Stimulated activated naive CD8-positive, alpha-beta T cell treated with anti-CD3 and anti-CD28 coated beads, Interleukin-15, Interleukin-2, amounts not matched to agents 100 U/mL and 50 U/mL, for 24 hours (primary cell): ENCODE results near the gene ETV6.

Source experiments
- ATAC-seq: fragments of 150-1000 bp; cut with Tn5 transposase; one replicate; pipeline ENCODE4 v1.10.0; 2021
- DNase-seq: peaks from one replicate; pipeline ENCODE4 v3.0.0; 2021

Gene ETV6

DNA sequence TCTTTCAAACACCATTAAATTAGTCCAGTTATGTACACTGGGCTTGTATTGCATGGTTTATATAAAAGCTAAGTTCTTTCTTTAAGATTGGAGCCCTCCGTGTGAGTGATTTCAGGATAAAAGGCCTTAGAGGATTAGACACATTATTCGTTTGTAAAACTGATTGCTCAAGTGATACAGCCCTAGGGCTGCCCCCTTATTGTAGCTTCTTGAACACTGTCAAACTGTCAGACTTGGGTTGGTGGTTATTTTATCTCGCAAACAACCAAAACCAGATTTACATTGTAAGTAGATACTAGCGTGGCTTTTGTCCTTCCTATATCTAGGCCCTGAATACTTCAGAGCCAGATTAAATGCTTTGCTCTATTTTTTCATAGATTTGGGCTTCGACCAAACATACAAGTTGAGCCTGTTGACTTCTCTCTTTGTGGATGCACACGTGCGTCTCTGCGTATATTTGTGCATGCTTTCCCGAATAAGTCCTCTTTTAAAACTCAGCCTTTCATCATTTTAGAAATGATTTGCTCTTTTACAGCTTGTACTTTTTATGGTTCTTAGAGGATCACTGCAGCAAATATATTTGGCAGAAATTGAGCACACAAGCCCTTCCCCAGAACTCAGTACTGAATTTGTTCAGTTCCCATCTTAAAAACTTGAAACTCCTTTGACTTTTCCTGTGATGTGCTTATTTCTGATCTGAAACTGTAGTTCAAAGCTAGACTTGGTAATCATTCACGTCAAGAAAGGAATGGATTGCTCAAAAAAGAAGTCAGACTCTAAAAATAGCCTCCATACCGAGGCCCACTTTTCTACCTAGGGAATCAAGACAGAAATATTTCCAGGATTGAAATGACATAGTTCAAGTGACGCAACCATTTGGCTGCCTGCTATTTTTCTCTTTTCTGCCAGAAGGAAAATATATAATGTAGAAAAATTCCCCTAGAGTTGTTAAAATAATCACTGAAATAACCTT, 129.5 kb downstream of the ETV6 start:
- DNase-seq, result no peak
- no peak for ATAC-seq

DNA sequence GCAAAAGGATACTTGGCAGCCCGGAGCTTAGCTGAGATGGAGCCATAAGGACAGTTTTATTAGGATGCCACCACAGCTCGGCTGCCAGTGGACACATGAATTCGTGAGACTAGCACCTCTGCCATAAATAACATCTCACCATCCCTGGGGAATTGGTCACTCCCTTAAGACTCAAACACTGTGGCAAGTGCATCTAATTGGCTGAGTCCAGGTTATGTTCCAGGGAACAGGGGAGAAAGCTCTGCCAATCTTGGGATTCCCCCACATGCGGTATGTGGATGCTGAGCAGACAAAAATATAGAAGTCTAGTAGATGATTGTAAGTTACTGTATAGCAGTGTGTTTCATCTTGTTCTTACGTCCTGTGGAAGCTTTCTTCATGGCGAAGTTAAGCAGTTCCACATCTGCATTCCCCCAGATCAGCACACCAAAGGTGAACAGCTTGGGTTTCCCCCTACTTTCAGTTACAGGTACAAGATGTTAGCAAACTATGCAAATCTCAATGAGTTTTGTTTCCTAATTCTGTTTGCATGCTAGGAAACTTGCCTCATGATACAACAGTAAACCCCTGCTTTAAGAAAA, 131.1 kb downstream of the ETV6 start:
- no peak for DNase-seq
- ATAC-seq, result no peak

DNA sequence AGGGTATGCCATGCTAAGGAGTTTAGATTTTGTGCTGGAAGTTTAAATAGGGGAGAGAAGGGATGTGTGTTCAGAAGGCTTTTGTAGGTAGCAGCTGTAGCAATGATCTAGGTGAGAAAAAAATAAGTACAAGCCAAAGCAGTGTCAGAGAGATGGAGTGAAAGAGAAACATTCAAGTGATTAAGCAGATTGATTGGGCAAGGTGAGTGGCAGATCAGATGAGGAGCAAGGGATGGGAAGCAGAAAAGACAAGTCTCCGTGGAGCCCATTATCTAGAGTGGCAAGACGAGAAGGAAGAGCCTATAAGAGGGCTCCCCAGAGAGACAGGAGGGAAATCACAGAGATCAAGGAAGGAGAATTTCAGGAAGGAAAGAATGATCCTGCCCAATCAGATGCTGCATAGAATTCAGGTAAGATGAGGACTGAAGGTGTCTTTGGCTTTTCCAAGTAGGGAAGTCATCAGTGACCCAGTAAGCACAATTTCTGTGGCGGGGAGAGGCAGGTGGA, 133.5 kb downstream of the ETV6 start:
- DNase-seq (no peak), ATAC-seq (no peak)

DNA sequence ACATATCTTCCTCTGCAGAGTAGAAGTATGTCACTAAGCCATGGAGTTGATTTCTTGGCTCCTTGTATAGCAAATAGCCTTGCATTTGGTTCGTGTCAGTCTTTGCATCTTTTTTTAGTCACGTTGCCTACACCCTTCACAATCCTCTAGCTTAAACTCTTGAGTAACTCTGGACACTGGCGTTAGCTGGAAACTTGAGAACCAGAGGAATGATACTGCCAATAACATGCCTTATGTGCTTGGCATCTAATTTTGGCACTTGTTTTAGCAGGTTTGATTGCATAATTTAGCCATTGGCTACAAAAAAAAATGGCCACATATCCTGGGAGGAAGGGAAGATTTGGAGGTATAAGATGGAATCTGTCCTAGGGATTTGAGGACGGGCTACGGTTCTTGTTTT, 136.2 kb downstream of the ETV6 start:
- no peak for DNase-seq
- ATAC-seq, result no peak

DNA sequence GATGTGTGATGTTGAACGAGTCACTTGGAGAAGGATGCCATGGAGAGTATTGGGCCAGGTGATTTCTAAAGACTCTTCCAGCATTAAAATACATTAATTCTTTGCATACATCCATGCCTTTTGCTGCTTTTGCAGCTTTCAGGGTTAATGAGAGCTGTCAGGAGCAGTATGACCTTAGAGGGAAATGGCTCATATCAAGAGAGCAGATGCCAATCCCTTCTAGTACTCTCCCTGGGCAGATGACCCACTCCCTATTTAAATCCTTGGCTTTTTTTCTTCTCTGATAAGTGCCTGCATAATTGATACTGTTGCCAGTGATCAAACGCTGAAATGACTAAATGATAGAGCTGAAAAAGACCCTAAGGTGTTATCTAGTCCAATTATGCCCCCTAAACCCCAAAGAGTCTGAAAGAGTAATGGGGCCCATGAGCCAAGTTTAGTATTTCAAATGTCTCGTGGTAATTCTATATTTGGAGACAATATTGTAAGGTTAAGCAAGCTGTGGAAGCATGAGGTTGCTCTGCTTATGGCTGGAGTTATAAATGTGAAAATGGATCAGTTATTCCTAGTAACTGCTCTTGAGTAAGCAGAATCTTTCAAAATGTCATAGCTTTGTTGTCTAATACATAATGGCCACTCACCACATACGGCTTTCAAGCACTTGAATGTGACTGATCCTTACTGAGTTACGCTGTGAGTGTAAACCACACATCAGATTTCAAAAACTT, 137.3 kb downstream of the ETV6 start:
- ATAC-seq, result no peak
- DNase-seq, result no peak

DNA sequence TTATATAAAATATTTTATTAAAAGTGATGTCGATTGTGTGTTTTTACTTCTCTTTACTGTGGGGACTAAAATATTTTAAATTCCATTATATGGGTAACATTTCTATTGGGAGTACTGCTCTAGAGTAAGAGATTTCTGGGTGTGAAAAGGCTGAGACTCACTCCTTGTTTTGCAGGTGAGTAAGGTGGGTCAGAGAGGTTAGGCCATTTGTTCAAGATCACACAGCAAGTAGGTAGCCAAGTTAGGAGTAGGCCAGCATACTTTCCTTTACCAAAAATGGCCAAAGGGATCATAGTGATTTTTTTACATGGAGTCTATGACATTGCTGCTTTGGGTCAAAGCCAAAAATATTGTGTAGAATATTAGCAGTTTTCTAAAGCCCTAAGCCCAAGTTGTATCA, 138.0 kb downstream of the ETV6 start:
- DNase-seq (no peak), ATAC-seq (no peak)

DNA sequence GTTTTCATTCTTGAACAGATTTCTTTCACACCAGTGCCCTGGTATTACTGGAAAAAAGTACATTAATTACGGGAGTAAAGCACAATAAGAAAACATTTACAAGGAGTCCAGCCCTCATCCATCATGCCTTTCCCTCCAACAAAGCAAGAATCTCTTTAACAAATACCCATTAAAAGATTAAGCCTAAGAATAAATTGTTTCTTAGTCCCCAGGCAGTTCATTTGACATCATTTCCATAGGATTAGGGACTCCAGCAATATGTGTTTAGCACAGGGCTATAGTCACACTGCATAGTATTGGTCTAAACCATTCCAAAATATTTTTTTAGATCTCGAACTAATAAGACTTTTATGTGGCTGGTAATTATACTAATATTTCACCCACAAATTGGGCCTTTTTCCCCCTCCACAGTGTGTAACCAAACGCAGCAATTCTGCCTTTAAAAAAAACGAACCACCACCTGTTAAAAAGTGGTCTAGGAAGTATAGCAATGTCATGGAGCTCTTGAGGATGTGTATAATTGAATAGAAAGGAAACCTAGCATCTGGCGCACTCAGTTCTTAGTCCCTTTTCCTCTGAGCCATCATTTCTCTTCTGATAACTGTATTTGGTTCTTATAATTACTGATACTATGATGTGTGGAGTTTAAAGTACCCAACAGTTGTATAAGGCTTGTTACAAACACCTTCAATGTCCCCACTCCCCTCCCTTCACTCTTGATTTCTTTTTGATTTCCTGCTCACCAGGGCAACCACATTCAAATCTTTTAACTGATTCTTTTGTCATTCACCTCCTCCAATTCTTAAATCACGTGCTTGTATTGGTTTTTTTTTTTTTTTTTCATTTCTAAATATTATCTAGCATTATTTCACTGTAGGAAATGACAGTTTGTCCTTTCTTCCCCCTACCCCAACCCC, 138.7 kb downstream of the ETV6 start:
- DNase-seq (no peak), ATAC-seq (no peak)

DNA sequence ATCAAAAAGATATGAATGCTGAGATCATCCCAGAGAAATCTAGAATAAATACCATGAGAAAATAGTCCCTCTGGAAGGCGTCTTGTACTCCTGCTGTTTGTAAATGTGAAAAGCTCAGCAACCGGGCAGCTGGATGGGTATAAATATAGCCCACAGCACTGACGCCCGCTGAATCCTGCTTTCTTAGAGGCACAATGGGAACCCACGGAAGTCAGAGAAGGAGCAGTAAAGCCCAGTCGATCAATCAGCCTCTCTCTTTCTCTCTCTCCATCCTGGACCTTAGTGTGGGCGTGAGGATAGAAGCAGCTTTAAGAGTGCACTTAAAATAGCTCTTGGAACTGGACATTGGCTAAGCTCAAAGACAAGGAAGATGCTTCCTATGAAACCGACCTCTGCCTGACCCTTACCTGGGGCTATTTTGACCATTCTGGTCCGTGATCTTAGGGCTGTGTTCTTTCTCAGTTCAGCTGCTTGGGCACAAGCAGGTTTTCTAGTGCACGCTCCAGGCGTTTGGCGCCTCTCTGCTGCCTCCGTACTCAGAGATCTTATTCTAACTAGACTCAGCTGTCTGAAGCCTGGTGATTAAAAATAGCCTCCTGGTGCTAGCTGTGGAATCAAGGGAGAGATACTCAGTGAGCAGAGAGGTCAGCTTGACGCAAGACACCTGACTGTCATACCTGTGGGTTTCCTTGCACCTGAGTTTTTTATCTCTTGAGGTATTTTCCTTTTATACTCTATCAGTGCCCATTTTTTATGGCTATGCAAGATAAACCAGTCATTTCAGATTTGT, 144.6 kb downstream of the ETV6 start:
- no peak for ATAC-seq

DNA sequence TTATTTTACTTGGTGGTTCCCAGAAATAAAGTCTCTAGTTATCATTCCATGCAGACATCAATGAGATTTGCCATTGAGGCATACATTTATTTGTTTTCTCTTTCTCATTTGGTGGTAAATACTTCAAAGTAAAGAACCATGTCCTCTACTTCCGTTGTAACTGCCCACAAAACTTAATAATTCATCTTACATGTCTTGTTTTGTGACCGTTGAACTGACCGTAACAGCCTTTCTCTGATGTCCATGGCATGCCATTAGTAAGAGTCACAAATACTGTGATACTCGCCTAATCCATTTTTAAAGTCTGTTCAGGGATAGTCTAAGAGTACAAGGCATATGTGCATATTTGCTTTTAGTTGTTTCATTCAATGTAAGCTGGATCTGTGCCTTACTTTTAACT, 145.3 kb downstream of the ETV6 start:
- DNase-seq (no peak), ATAC-seq (no peak)

More for the DNA sequence above, 144.6 kb downstream of the ETV6 start:
- no peak for DNase-seq

DNA sequence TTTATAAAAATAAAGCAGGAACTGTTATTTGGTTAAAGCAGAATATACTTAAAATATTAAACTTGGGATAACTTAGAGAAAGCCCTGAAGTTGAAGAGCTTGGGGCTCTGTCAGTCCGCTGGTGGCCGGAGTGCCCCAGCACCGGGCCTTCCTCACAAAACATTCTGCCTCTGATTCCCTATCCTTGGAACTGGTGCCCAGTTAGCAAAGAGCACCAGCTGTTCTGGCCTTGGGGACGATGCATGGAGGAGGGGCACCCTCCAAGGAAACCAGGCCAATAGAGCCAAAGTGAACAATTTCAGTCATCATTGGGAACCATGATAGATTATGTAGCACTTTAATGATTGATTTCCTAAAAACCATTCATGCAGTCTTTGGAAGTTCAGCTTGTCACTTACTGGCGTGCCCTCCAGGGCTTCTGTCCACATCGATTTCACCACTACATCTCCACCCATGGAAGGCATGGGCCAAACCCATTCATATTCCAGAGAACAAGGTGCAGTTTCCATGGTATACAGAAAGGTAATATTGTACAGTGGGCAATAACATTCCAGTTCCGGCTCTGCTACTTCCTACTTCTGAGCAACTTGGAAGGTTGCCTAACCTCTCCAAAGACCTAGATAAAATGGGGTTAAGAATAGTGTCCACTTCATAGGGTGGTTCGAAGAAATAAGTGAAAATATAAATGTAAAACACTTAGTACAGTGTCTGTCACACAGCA, 145.9 kb downstream of the ETV6 start:
- no peak for ATAC-seq
- DNase-seq, result no peak

DNA sequence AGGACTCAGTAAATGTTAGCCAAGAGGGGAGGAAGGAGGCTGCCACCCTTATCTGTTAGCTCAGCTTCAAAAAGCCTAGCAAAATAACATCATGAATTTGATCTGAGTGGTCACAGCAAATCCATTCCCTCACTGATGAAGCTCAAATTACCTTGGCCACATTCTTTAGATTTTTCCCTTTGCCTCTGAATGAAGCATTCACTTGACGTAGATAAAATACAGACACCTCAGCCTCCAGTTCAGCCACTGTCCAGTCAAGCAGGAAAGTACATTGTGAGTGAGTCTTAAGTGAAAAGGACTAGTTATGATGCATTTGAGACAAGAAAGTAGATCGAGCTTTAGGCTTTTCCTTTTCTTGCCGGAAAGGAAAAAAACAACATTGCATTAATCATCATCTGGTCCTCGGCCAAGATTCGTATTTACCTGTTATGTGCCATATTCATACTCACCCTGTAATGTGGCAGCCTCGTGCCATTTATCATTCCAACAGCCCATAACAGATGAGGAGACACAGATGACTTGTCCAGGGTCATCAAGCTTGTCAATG, 146.5 kb downstream of the ETV6 start:
- ATAC-seq (no peak), DNase-seq (no peak)

DNA sequence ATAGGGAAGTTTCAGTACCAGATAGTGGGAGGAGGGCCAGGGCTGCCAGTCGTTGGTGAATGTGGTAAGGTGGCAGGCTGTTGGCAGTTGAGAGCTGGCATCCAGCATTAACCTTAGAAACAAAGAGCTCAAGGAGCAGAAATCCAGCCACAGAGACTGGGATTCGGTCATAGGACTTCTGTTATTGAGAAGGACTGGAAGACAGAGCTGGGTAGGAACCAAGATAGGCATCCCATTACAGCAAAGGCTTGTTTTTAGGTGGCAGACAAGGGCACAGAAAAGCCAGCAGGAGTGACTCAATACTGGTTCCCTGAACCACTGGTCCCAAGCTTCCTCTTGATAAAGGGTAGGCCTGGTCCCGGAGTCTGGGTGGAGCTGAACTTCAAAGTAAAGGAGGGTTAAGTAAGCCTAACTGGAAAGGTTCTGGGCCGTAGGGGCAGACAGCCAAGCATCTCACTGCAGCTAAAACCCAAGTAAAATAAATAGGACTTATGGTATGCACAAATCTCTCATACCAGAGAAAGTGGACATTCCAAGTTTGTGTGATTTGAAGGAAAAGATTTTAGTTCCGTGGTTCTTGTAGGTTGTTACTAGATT, 147.9 kb downstream of the ETV6 start:
- ATAC-seq (no peak), DNase-seq (no peak)

DNA sequence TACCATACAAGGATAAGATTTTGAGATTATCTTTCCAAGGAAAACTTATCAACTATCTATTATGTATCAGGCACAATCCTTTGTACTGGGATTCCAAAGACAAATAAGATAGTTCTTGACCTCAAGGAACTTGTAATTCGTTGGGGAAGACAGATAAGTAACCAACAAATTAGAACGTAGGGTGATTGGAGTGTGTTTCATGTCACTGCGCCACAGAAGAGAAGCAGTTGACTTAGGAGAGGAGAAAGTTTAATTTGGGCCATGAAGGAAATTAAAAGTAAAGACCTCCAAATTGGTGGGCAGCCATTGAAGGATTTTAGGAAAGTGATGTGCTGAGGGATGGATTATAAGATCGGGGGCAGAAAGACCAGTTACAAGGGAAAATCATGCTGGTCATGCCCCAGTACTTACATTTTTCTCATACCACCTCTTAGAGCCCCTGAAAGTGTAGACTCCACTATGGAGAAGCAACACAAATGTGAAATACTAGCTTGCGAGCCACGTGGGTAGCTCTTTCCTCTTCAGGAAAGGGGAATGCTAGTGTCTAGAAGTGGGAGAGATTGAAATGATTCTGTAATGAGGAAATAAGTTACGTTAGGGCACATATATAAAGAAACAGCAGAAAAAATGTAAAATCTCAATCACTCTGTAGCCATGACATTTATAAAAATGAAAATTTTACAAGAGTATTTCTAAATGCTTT, 148.7 kb downstream of the ETV6 start:
- no peak for DNase-seq
- ATAC-seq, result no peak

DNA sequence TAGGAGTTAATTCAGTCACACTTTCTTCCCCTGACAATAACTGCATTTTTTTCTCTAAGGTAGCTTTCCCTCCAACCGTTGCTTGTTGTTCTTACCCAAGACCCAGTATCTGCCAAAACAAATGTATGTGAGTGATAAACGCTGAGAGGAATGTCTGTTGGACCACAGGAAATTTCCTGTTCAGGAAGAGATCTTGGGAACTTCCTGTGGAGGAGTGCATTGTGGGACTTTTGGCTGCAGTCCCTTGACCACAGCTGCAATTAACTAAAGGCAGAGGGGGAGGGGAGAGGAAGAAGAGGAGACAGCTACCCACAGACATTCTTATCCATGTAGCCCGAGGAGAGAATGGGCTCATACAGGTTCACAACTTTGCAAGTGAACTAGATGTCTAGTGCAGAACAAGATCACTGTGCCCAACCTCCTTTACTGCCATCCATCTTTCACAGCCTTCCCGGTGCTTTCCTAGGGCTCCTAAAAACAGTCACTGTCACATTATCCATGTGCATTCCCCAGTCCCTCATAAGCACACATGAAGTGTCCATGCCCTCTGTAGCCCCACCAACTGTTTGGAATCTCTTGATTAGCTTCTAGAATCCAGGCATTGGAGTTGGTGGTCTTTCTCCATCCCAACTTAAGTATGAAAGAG, 149.5 kb downstream of the ETV6 start:
- DNase-seq (no peak), ATAC-seq (no peak)

DNA sequence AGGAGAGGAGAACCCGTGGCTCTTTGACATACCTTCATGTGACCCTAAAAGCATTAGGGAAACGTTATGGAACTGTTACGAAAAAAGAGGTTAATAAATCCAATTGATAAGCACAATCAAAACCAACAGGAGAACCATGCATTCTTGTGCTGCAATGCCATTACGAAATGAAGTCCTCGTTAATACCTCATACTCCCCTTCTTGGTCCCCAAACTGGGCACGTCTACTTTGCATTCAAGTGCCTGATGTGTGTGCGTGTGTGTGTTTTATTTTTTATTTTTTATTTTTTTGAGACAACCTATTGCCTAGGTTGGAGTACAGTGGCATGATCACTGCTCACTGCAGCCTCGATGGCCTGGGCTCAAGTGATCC, 150.0 kb downstream of the ETV6 start:
- ATAC-seq (no peak), DNase-seq (no peak)

DNA sequence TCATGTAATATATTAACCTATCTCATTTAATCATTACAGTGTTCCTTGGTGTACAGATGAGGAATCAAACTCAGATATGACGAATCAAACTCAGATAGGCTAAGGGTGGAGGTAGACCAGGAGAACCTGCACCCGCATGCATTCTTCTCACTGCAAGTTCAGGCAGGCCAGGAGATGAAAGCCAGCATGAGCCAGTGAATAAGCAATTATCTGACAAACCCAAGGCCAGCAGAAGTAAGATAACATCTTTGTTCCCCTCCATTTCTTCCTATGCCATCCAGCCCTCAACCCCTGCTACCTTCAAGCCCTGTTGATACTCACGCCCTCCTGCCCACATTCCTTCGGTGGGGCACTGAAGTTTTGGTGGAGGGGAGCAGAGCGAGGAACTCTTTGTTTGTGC, 152.2 kb downstream of the ETV6 start:
- no peak for DNase-seq
- no peak for ATAC-seq

DNA sequence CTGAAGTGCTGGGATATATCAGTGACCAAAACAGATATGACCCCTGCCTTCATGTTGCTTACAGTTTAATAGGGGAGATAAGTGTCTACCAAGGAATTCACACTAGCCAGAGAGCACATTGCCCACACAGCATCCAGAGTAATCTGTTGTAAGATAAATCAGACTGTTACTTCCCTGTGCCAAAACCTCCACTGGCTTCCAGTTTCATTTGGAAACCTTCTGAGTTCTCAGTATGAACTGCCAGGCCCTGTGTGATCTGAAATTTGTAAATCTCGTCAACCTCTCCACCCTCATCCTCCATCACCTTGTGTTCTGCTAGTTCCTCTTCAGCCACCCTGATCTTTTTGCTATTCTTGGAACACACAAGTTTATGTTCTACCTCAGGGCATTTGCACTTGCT, 154.7 kb downstream of the ETV6 start:
- ATAC-seq (no peak), DNase-seq (no peak)

DNA sequence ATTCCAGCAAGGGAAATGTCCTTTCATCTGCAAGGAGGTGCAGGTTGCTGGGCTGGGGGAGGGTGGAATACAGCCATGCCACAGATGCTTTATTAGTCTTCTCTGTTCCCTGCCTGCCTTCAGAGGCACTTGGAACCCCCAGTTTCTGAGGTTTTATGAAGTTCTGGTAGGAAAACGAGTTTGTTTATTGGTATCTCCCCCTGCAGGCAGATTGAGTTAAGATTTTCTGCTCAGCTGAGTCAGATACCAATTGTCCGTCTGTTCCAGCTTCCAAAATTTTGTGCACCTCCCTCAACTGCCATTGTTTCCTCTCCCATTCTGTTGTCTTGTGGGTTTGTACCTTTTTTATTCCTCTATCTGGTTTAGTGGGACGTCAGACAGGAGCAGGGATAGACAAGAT, 155.6 kb downstream of the ETV6 start:
- DNase-seq (no peak), ATAC-seq (no peak)

DNA sequence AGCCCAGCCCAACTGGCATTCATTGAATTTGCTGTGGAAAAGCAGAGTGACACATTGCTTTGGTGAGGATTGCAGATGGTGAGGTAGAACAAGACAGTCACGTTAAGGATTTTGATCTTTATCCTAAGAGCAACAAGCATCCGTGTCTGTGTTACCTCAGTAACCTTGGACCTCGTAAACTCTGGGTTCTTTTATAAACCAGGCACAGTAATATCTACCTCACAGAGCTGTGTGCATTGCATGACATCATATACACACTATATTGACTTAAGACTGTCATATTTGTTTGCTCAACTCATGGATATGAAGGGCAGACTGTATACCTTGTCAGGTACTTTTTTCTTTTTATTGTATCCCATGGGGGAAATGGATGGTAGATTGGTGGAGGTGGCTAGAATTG, 156.2 kb downstream of the ETV6 start:
- no peak for ATAC-seq
- no peak for DNase-seq
